ENCODE measurements around the gene GZF1. TPM values are rescaled to one million over a fixed set of nuclear protein-coding genes. Genes with fewer than 3 reads are reported as not detected.

Gene GZF1
- polyA plus RNA-seq, 1 of the 3 experiments (the other 2 are of a cell fraction) = 20.6 TPM

GRCh38 chr20:23367770-23368169 is 5.8 kb downstream of the GZF1 start:
- Histone ChIP-seq H3K9ac (no peak overlapping the region), H3K27ac (ENCODE audit: low read depth in 2 of 2, low read length in 1 of 2) (no peak overlapping the region), H3K4me3 (ENCODE audit: low read depth in 2 of 2, low read length in 1 of 2) (no peak overlapping the region), H3K4me2 (no peak overlapping the region), H3K4me1 (ENCODE audit: control insufficient read depth in 1 of 2, insufficient read depth in 2 of 2, low read depth in 1 of 2, low read length in 1 of 2) (peaks cover 9 to 21% of the 10 kb centered on the region in 2 experiments; a peak in 3 of 4 replicates), H2AFZ (ENCODE audit: low read depth) (no peak overlapping the region), H3F3A (replicated peaks; ENCODE audit: insufficient read depth) (peaks cover 17% of the 10 kb centered on the region), H3K27me3 (ENCODE audit: insufficient read depth) (no peaks in the 10 kb centered on the region), H3K36me3 (replicated peaks in 1 of 2; ENCODE audit: control insufficient read depth in 1 of 2, insufficient read depth in 2 of 2, low read length in 1 of 2) (peaks cover 65 to 80% of the 10 kb centered on the region in 2 experiments), H3K9me3 (no peaks in the 10 kb centered on the region), H3K9me2 (no peaks in the 10 kb centered on the region), H4K20me1 (ENCODE audit: insufficient read depth) (peaks cover 55% of the 10 kb centered on the region), H3K79me2 (ENCODE audit: insufficient read depth) (peaks cover 66% of the 10 kb centered on the region)
- no peak for DNase-seq
- ChIA-PET POLR2A (no interaction called here), CTCF (interaction anchor here (0.7 to 1.6 kb wide), 2 partner anchors 50 to 176 kb away, joined by 3 to 4 read pairs; no protein-coding TSS in a partner anchor)
- no peak for TF ChIP-seq CTCF (IDR thresholded peaks at IDR 0.05)
- TF ChIP-seq GATA2 (CRISPR knock-in tag; IDR thresholded peaks at IDR 0.05) = no peak
- TF ChIP-seq RAD21 (IDR thresholded peaks at IDR 0.05; ENCODE audit: low read length) = no peak
- TF ChIP-seq FOSL2 (IDR thresholded peaks at IDR 0.05; ENCODE audit: borderline replicate concordance, low read depth) = peak; percentile 28; the same call in 1 of the 2 replicates
- TF ChIP-seq USF2 (IDR thresholded peaks at IDR 0.05; ENCODE audit: borderline replicate concordance, low read depth, low read length) = no peak
- no peak for TF ChIP-seq YY1 (IDR thresholded peaks at IDR 0.05; ENCODE audit: low read depth)
- TF ChIP-seq ZBTB33 (IDR thresholded peaks at IDR 0.05; ENCODE audit: borderline replicate concordance, low read depth) = no peak
- TF ChIP-seq ELF1 (IDR thresholded peaks at IDR 0.05) = no peak
- TF ChIP-seq, protein P1, sequence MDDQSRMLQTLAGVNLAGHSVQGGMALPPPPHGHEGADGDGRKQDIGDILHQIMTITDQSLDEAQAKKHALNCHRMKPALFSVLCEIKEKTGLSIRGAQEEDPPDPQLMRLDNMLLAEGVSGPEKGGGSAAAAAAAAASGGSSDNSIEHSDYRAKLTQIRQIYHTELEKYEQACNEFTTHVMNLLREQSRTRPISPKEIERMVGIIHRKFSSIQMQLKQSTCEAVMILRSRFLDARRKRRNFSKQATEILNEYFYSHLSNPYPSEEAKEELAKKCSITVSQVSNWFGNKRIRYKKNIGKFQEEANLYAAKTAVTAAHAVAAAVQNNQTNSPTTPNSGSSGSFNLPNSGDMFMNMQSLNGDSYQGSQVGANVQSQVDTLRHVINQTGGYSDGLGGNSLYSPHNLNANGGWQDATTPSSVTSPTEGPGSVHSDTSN (IDR thresholded peaks at IDR 0.05) = no peak
- TF ChIP-seq RCOR1 (IDR thresholded peaks at IDR 0.05; ENCODE audit: low read length) = no peak
- 0 out of 2 replicates have a peak, but pooled peaks have one; percentile 8 for TF ChIP-seq JUND (IDR thresholded peaks at IDR 0.05)
- no peak for TF ChIP-seq MXI1 (IDR thresholded peaks at IDR 0.05; ENCODE audit: low read depth, low read length)
- TF ChIP-seq SMC3 (IDR thresholded peaks at IDR 0.05; ENCODE audit: low read depth, low read length) = no peak
- TF ChIP-seq FOXJ3 (CRISPR knock-in tag; IDR thresholded peaks at IDR 0.05) = no peak

Measured in SK-N-SH (cell line).